CD4-positive, CD25-positive, alpha-beta regulatory T cell (primary cell): ENCODE data around the gene GLYR1. TPM values are rescaled to one million over a fixed set of nuclear protein-coding genes. Genes with fewer than 3 reads are reported as not detected.
A peak's percentile ranks its signal among the peaks of the same experiment; 100 is the strongest.

ENCODE experiments used
- ATAC-seq, 2 donors: fragments of 150-1000 bp; cut with Tn5 transposase; one replicate each; pipeline ENCODE4 v1.10.0; 2021; ENCODE audit warnings: low read depth in 2 of 2, moderate number of reproducible peaks in 2 of 2, moderate library complexity in 1 of 2
- DNase-seq, 3 donors: peaks; one replicate each; pipeline versions ENCODE4 v3.0.0 to v3.0.0-alpha.2; 2012 to 2022; ENCODE audit warnings: mixed read lengths in 1 of 3
- H3K27ac ChIP-seq: one replicate; pipeline ENCODE4 v1.7.0; 2013; ENCODE audit warnings: mild to moderate bottlenecking, low read length; ENCODE audit not compliant: insufficient read depth, poor library complexity, severe bottlenecking
- H3K27me3 ChIP-seq: one replicate; pipeline ENCODE4 v1.7.0; 2013; ENCODE audit warnings: low read length; ENCODE audit not compliant: control insufficient read depth, insufficient read depth
- H3K36me3 ChIP-seq: one replicate; pipeline ENCODE4 v1.7.0; 2013; ENCODE audit warnings: mild to moderate bottlenecking, low read length, moderate library complexity; ENCODE audit not compliant: control insufficient read depth, insufficient read depth
- H3K4me1 ChIP-seq: 2 replicates; pipeline ENCODE4 v1.7.0; 2013; ENCODE audit warnings: mild to moderate bottlenecking, low read length; ENCODE audit not compliant: insufficient read depth, control insufficient read depth, poor library complexity, severe bottlenecking
- H3K4me3 ChIP-seq: one replicate; pipeline ENCODE4 v1.7.0; 2013; ENCODE audit warnings: low read depth, mild to moderate bottlenecking, low read length, moderate library complexity
- H3K9me3 ChIP-seq, 2 experiments: 1 replicate in 1 of 2; 2 replicates in 1 of 2; pipeline ENCODE4 v1.7.0; 2013; ENCODE audit warnings: low read length in 2 of 2, mild to moderate bottlenecking in 1 of 2, moderate library complexity in 1 of 2; ENCODE audit not compliant: control insufficient read depth in 2 of 2
- H3K27ac Mint-ChIP-seq, 3 donors: one replicate each; pipeline ENCODE4 v1.8.0; 2020 to 2022; ENCODE audit warnings: mild to moderate bottlenecking in 3 of 3, mixed read lengths in 3 of 3, moderate library complexity in 2 of 3
- H3K27me3 Mint-ChIP-seq: one replicate; pipeline ENCODE4 v1.8.0; 2022; ENCODE audit warnings: mild to moderate bottlenecking, mixed read lengths
- H3K36me3 Mint-ChIP-seq: one replicate; pipeline ENCODE4 v1.8.0; 2020; ENCODE audit warnings: mixed read lengths
- H3K4me1 Mint-ChIP-seq, 4 donors: one replicate each; pipeline ENCODE4 v1.8.0; 2020 to 2022; ENCODE audit warnings: mixed read lengths in 4 of 4, mild to moderate bottlenecking in 1 of 4
- H3K4me3 Mint-ChIP-seq, 4 donors: one replicate each; pipeline ENCODE4 v1.8.0; 2020 to 2022; ENCODE audit warnings: mild to moderate bottlenecking in 4 of 4, mixed read lengths in 4 of 4, moderate library complexity in 3 of 4
- H3K9me3 Mint-ChIP-seq, 7 donors: one replicate each; pipeline ENCODE4 v1.8.0; 2020 to 2022; ENCODE audit warnings: mixed read lengths in 7 of 7, mild to moderate bottlenecking in 3 of 7, moderate library complexity in 2 of 7
- polyA plus RNA-seq, 4 donors: library from polyadenylated mRNA; unstranded; fragments of 300-500 nt; fragmentation: Illumina TruSeq; gene quantifications; one replicate each; pipeline ENCODE4 v1.2.3, GENCODE V29; 2021
- total RNA-seq: library from RNA; stranded (reverse); gene quantifications from one replicate; pipeline ENCODE4 v1.2.3, GENCODE V29; 2022

Gene GLYR1
- total and polyA plus RNA-seq, 5 donors from 2014 or later = 29.4 to 114 (median 35.7) TPM

- no peaks in the 10 kb centered on the region for H3K9me3 ChIP-seq
- H3K36me3 ChIP-seq = peaks cover 54% of the 10 kb centered on the region
- H3K36me3 Mint-ChIP-seq = peaks cover 33% of the 10 kb centered on the region
- H3K4me3 ChIP-seq = no peak overlapping the region
- no peak for ATAC-seq
- H3K9me3 Mint-ChIP-seq = no peaks in the 10 kb centered on the region
- H3K4me3 Mint-ChIP-seq = no peak overlapping the region
- no peak overlapping the region for H3K27ac ChIP-seq
- H3K27me3 Mint-ChIP-seq = no peaks in the 10 kb centered on the region
- H3K27ac Mint-ChIP-seq = peak overlapping the region in 1 of 3 donors; percentile 88
- H3K4me1 Mint-ChIP-seq = peaks cover under 1 to 43% (median 18%) of the 10 kb centered on the region in 4 donors
- no peaks in the 10 kb centered on the region for H3K4me1 ChIP-seq
- no peak for DNase-seq
- no peaks in the 10 kb centered on the region for H3K27me3 ChIP-seq
Observed at GRCh38 chr16:4865231-4865860, 18.3 kb upstream of the GLYR1 start.

- Mint-ChIP-seq H3K4me1 (peaks cover 4 to 43% (median 18%) of the 10 kb centered on the region in 4 donors), H3K4me3 (no peak overlapping the region), H3K36me3 (peaks cover 32% of the 10 kb centered on the region), H3K9me3 (no peaks in the 10 kb centered on the region), H3K27me3 (no peaks in the 10 kb centered on the region), H3K27ac (peak overlapping the region in 2 of 3 donors; percentile 65 to 88)
- Histone ChIP-seq H3K4me1 (no peaks in the 10 kb centered on the region), H3K9me3 (no peaks in the 10 kb centered on the region), H3K36me3 (peaks cover 54% of the 10 kb centered on the region), H3K27ac (no peak overlapping the region), H3K27me3 (no peaks in the 10 kb centered on the region), H3K4me3 (no peak overlapping the region)
- DNase-seq = no peak
- ATAC-seq = no peak
Observed at GRCh38 chr16:4864728-4865127, 17.6 kb upstream of the GLYR1 start.

- Histone ChIP-seq H3K4me1 (no peaks in the 10 kb centered on the region), H3K4me3 (no peak overlapping the region), H3K36me3 (peaks cover 53% of the 10 kb centered on the region), H3K27me3 (no peaks in the 10 kb centered on the region), H3K27ac (no peak overlapping the region), H3K9me3 (no peaks in the 10 kb centered on the region)
- Mint-ChIP-seq H3K27me3 (no peaks in the 10 kb centered on the region), H3K4me3 (no peak overlapping the region), H3K9me3 (no peaks in the 10 kb centered on the region), H3K27ac (peak overlapping the region in 2 of 3 donors; percentile 46 to 54), H3K36me3 (peaks cover 48% of the 10 kb centered on the region), H3K4me1 (peaks cover 4 to 37% (median 16%) of the 10 kb centered on the region in 4 donors)
- no peak for DNase-seq
- no peak for ATAC-seq
Observed at GRCh38 chr16:4862639-4863038, 15.6 kb upstream of the GLYR1 start.

GRCh38 chr16:4860727-4861342, 13.7 kb upstream of the GLYR1 start:
- Histone ChIP-seq H3K36me3 (peaks cover 60% of the 10 kb centered on the region), H3K9me3 (no peaks in the 10 kb centered on the region), H3K4me1 (no peaks in the 10 kb centered on the region), H3K27ac (no peak overlapping the region), H3K27me3 (no peaks in the 10 kb centered on the region), H3K4me3 (no peak overlapping the region)
- Mint-ChIP-seq H3K27me3 (no peaks in the 10 kb centered on the region), H3K36me3 (peaks cover 43% of the 10 kb centered on the region), H3K27ac (peak overlapping the region in 1 of 3 donors; percentile 17), H3K9me3 (no peaks in the 10 kb centered on the region), H3K4me1 (peaks cover 4 to 28% (median 11%) of the 10 kb centered on the region in 4 donors), H3K4me3 (no peak overlapping the region)
- ATAC-seq (no peak), DNase-seq (no peak)

GRCh38 chr16:4859900-4860255, 12.8 kb upstream of the GLYR1 start:
- ATAC-seq = no peak
- Mint-ChIP-seq H3K4me3 (no peak overlapping the region), H3K9me3 (no peaks in the 10 kb centered on the region), H3K27me3 (no peaks in the 10 kb centered on the region), H3K36me3 (peaks cover 43% of the 10 kb centered on the region), H3K4me1 (peaks cover 4 to 26% (median 11%) of the 10 kb centered on the region in 4 donors), H3K27ac (peak overlapping the region in 2 of 3 donors; percentile 70 to 76)
- Histone ChIP-seq H3K9me3 (no peaks in the 10 kb centered on the region), H3K4me1 (no peaks in the 10 kb centered on the region), H3K4me3 (no peak overlapping the region), H3K27ac (no peak overlapping the region), H3K36me3 (peaks cover 69% of the 10 kb centered on the region), H3K27me3 (no peaks in the 10 kb centered on the region)
- no peak for DNase-seq

GRCh38 chr16:4859190-4859899, 12.3 kb upstream of the GLYR1 start:
- DNase-seq (no peak), ATAC-seq (no peak)
- H3K9me3 Mint-ChIP-seq = no peaks in the 10 kb centered on the region

GRCh38 chr16:4855804-4856203, 8.7 kb upstream of the GLYR1 start:
- Mint-ChIP-seq H3K4me3 (no peak overlapping the region), H3K9me3 (no peaks in the 10 kb centered on the region), H3K27me3 (no peaks in the 10 kb centered on the region), H3K27ac (no peak overlapping the region), H3K4me1 (peaks cover 6 to 21% (median 17%) of the 10 kb centered on the region in 4 donors), H3K36me3 (peaks cover 35% of the 10 kb centered on the region)
- DNase-seq (no peak), ATAC-seq (no peak)
- Histone ChIP-seq H3K27ac (no peak overlapping the region), H3K27me3 (no peaks in the 10 kb centered on the region), H3K4me3 (no peak overlapping the region), H3K4me1 (peaks cover 8% of the 10 kb centered on the region), H3K36me3 (peaks cover 51% of the 10 kb centered on the region), H3K9me3 (no peaks in the 10 kb centered on the region)

More at GRCh38 chr16:4859190-4859899, 12.3 kb upstream of the GLYR1 start:
- Histone ChIP-seq H3K27me3 (no peaks in the 10 kb centered on the region), H3K9me3 (no peaks in the 10 kb centered on the region), H3K27ac (no peak overlapping the region), H3K4me1 (no peaks in the 10 kb centered on the region), H3K4me3 (no peak overlapping the region), H3K36me3 (peaks cover 70% of the 10 kb centered on the region)
- Mint-ChIP-seq H3K36me3 (peaks cover 39% of the 10 kb centered on the region), H3K4me3 (no peak overlapping the region), H3K27ac (peak overlapping the region in 1 of 3 donors; percentile 71), H3K27me3 (no peaks in the 10 kb centered on the region), H3K4me1 (peaks cover 4 to 21% (median 9%) of the 10 kb centered on the region in 4 donors)
